MCF 10A (cell line): ENCODE measurements around the gene MLLT3. TPM values are rescaled to one million over a fixed set of nuclear protein-coding genes. Genes with fewer than 3 reads are reported as not detected.

Source experiments
- BruUV-seq: library from RNA; stranded (reverse); fragments of 400-500 nt; replicated peaks from 2 replicates; lab custom pipeline; 2021; lab: Mats Ljungman, UMichigan
- CTCF ChIA-PET: fragments of 300-600 bp; sonication (Branson Sonifier 250); formaldehyde crosslinking; extraction: SDS; loops from one replicate; lab custom pipeline; 2021; ENCODE audit warnings: antibody characterized with exemption, inconsistent platforms; lab: Yijun Ruan, JAX
- POLR2A ChIA-PET: fragments of 300-600, 350-650 bp; sonication (Branson Sonifier 250); formaldehyde crosslinking; extraction: SDS; loops from one replicate; lab custom pipeline; 2020; ENCODE audit warnings: antibody characterized with exemption, inconsistent platforms; lab: Yijun Ruan, JAX
- DNase-seq: peaks from one replicate; pipeline ENCODE4 v3.0.0-alpha.2; 2018; ENCODE audit not compliant: unreplicated experiment
- H3K27ac Mint-ChIP-seq: one replicate; pipeline ENCODE4 v1.8.0; 2022; ENCODE audit warnings: mild to moderate bottlenecking, low read depth, mixed read lengths; ENCODE audit not compliant: unreplicated experiment
- H3K27me3 Mint-ChIP-seq: one replicate; pipeline ENCODE4 v1.8.0; 2022; ENCODE audit warnings: mixed read lengths; ENCODE audit not compliant: insufficient read depth, unreplicated experiment
- H3K36me3 Mint-ChIP-seq: one replicate; pipeline ENCODE4 v1.8.0; 2022; ENCODE audit warnings: mild to moderate bottlenecking, moderate library complexity, mixed read lengths; ENCODE audit not compliant: insufficient read depth, unreplicated experiment
- H3K4me1 Mint-ChIP-seq: one replicate; pipeline ENCODE4 v1.8.0; 2022; ENCODE audit warnings: mixed read lengths; ENCODE audit not compliant: insufficient read depth, unreplicated experiment
- H3K4me3 Mint-ChIP-seq: one replicate; pipeline ENCODE4 v1.8.0; 2022; ENCODE audit warnings: mild to moderate bottlenecking, moderate library complexity, mixed read lengths; ENCODE audit not compliant: unreplicated experiment
- H3K9me3 Mint-ChIP-seq: one replicate; pipeline ENCODE4 v1.8.0; 2022; ENCODE audit warnings: mixed read lengths; ENCODE audit not compliant: unreplicated experiment
- intact Hi-C: fragments of 100-400 bp; cut with micrococcal nuclease; formaldehyde crosslinking; loops from 2 replicates; pipeline ENCODE4 v1.14.1; 2022
- microRNA-seq: library from miRNA; unstranded; fragments of <30 nt; microRNA quantifications from one replicate; pipeline ENCODE4 v1.2.0, GENCODE V29; 2022
- total RNA-seq: library from RNA; stranded (reverse); gene quantifications from 2 replicates; pipeline ENCODE4 v1.2.3, GENCODE V29; 2022
- TF ChIP-seq, protein P1 (sequence below): fragments of 200-600 bp; IDR thresholded peaks from one replicate; pipeline ENCODE4 v1.8.0; 2022; ENCODE audit warnings: antibody characterized with exemption, mild to moderate bottlenecking; ENCODE audit not compliant: unreplicated experiment

The MLLT3 gene
- total RNA-seq, 1 experiment from 2014 or later: 1.2 TPM

DNA sequence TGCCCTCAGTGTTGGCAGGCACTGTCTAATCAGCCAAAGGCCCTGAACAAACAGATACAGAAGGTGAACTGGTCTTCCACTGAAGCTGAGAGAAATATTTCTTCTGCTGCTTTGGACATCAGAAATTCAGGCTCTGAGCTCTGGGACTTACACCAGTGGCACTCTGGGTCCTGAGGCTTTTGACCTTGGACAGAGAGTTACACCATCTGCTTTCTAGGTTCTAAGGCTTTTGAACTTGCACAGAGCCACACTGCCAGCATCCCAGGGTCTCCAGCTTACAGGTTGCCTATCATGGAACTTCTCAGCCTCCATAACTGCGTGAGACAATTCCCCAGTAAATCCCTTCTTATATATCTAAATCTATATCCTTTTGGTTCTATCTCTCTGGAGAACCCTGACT lies 326.7 kb downstream of the MLLT3 start:
- no TSS peak for BruUV-seq
- no peak overlapping the region for H3K4me3 Mint-ChIP-seq
- no peak overlapping the region for H3K27ac Mint-ChIP-seq
- H3K9me3 Mint-ChIP-seq: peaks cover 13% of the 10 kb centered on the region
- POLR2A ChIA-PET: no interaction called here
- peaks cover 6% of the 10 kb centered on the region for H3K4me1 Mint-ChIP-seq
- DNase-seq: no peak
- no peaks in the 10 kb centered on the region for H3K36me3 Mint-ChIP-seq
- no peaks in the 10 kb centered on the region for H3K27me3 Mint-ChIP-seq
- CTCF ChIA-PET: no interaction called here
- TF ChIP-seq, protein P1, sequence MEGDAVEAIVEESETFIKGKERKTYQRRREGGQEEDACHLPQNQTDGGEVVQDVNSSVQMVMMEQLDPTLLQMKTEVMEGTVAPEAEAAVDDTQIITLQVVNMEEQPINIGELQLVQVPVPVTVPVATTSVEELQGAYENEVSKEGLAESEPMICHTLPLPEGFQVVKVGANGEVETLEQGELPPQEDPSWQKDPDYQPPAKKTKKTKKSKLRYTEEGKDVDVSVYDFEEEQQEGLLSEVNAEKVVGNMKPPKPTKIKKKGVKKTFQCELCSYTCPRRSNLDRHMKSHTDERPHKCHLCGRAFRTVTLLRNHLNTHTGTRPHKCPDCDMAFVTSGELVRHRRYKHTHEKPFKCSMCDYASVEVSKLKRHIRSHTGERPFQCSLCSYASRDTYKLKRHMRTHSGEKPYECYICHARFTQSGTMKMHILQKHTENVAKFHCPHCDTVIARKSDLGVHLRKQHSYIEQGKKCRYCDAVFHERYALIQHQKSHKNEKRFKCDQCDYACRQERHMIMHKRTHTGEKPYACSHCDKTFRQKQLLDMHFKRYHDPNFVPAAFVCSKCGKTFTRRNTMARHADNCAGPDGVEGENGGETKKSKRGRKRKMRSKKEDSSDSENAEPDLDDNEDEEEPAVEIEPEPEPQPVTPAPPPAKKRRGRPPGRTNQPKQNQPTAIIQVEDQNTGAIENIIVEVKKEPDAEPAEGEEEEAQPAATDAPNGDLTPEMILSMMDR: no peak
- intact Hi-C loops: no loop called here

GRCh38 chr9:20294046-20294750 lies 328.1 kb downstream of the MLLT3 start:
- no peak for DNase-seq
- TF ChIP-seq, protein P1: no peak
- ChIA-PET CTCF (no interaction called here), POLR2A (interaction anchor here (0.7 kb wide), 1 partner anchor 11 kb away, joined by 3 read pairs; no protein-coding TSS in a partner anchor)
- no TSS peak for BruUV-seq
- intact Hi-C loops: no loop called here
- Mint-ChIP-seq H3K4me3 (no peak overlapping the region), H3K27me3 (no peaks in the 10 kb centered on the region), H3K9me3 (peaks cover 13% of the 10 kb centered on the region), H3K27ac (no peak overlapping the region), H3K4me1 (peaks cover 6% of the 10 kb centered on the region), H3K36me3 (no peaks in the 10 kb centered on the region)

GRCh38 chr9:20292002-20292401 lies 330.3 kb downstream of the MLLT3 start:
- POLR2A ChIA-PET: no interaction called here
- no peak overlapping the region for H3K4me3 Mint-ChIP-seq

More at GRCh38 chr9:20292002-20292401, 330.3 kb downstream of the MLLT3 start:
- no peak overlapping the region for H3K27ac Mint-ChIP-seq
- intact Hi-C loops: no loop called here
- no peaks in the 10 kb centered on the region for H3K36me3 Mint-ChIP-seq
- DNase-seq: peak; percentile 17
- no peaks in the 10 kb centered on the region for H3K4me1 Mint-ChIP-seq
- CTCF ChIA-PET: no interaction called here
- TF ChIP-seq, protein P1: no peak
- no peaks in the 10 kb centered on the region for H3K27me3 Mint-ChIP-seq
- BruUV-seq: no TSS peak
- peaks cover 13% of the 10 kb centered on the region for H3K9me3 Mint-ChIP-seq

Small RNA genes lying within 50 kb of the gene (microRNA-seq; reads per million reads assigned to microRNA genes)
- 1.5 reads per million, percentile 5 among the genes with 10 or more reads in this experiment for gene MIR4473
- not detected for gene MIR4474

Other genes starting within 250 kb of the MLLT3 start
- 20.7 and 23.6 TPM in 2 replicates for gene FOCAD, start 61.8 kb upstream of the MLLT3 start, total RNA-seq